HG03060 (cell line): ENCODE measurements around the gene COG5.

Experiments
- ATAC-seq: cut with Tn5 transposase; IDR thresholded peaks from one replicate; pipeline ENCODE4 v1.9.1; 2021; ENCODE audit warnings: low read depth, moderate number of reproducible peaks; ENCODE audit not compliant: unreplicated experiment

COG5 gene

DNA sequence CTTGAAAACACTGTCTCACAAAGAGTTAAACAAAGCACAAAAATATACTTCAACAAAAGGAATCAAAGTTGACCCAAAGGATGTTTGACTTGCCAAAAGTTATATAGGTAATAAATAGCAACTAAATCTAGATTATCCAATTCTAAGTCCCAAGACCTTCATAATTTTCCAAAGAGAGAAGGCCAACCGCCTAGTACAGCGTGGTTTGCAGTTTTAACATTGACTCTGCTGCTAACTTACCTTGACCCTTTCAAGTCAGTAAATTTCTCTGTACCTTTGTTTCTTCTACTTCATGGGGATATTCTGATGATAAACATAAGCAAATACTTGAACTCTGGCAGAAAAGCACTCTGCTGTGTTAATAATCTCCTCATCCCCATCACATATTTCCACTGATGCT lies 95.7 kb downstream of the COG5 start:
- no peak for ATAC-seq

DNA sequence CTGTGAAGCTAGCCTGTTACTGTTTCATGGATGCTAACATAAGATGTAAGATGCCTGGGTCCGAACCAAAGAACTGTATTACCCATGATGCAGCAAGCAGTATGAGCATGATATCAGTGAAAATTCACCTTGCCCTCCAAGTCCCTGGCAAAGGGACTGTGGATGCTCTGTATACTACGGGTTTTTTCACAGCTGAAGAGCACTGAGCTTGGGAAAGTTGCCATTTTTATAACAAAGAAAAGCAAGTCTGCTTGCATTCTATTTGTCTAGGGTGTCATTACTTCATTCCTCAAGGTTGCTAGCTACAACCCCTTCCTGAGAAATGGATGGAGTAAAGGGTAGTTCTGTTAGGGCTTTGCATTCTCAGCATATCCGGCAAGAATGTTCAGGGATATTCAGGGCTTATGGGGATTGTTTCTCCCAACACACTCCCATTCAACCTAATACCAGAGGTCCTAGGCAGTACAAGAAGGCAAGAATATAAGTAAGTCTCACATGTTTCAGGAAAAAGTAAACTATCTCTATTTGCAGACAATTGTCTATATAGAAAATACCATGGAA lies 99.0 kb downstream of the COG5 start:
- no peak for ATAC-seq

DNA sequence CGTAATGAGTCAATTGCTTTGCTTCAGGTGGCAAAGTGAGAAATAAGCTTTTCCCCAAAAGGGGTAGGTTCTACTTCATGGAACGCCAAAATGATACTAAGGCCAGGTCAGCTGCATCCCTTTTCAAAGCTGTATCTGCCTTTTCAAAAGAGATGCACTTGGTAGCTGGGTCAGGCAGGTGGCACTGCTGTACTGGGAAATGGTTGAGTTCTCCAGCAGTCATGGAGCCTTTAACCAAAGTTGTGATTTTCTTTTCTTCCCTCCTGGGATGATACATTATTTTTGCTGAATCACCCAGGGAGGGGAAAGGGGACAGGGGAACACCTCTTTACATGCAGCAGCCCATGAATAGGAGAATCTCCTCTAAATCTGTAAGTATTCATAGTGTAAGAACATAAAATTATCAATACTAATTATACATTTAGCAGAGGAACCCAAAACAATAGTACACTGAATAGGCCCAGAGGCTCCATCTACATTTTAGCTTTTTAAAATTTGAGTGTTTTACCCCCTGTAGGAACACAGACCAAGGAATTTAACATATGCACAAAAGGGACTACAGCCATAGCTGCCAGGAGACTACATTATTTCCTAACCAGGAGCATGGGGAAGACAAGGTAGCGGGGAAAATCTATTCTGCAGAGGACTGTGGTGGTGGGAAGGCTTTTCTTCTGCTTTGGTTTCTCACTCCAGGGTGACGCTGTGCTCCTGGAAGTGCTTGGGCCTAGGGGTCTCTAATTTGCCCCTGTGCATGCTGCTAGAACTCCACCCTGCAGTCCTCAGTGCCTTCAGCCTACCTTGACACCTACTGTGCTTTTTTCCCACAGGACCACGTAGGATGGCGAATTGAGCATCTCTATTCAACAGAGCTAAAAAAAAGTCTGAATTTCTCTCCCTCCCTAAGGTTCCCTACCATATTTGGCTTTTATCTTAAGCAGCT lies 100.3 kb downstream of the COG5 start:
- ATAC-seq: no peak

DNA sequence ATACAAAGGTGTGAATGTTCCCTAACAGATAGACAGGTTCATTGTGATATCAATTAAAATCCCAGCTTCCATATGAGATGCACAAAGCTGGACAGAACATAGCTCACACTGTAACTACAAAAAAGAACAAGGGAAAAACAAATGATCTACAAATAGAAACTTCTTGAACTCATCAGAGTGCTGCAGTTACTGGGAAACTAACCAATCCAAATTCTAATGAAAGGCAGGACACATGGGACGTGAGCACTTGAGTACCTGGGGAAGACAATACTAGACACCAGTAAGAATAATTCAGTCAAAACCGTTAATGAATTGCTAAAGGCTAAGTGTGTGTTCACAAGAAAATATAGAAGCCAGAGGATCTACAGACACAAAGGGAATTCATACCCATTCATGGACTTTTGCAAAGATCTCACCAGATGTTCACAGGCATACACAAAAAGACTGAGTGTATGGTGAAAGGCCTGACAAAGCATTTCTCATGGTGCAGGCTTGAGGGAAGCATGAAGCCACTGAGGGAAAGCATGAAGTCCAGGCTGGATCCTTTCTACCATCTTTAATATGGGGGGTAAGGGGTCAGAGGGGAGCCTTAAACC lies 101.7 kb downstream of the COG5 start:
- ATAC-seq: no peak

DNA sequence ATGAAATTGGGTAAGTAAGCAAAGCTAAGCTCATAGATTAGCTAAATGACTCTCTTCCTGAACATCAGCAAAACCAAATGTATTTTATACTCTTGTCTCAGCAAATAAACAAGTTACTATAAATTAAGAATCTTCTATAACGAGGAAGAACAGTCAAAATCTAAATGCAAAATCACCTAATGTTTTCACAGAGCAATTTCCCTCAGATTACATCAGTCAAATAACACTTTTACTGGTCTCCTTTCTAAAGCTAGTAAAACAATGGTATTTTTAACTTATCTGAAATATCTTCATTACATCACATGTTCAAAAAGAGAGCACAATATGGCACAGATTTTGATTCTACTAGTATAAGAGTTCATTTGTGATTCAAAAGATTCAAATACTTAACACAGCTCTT lies 110.3 kb downstream of the COG5 start:
- ATAC-seq: no peak

DNA sequence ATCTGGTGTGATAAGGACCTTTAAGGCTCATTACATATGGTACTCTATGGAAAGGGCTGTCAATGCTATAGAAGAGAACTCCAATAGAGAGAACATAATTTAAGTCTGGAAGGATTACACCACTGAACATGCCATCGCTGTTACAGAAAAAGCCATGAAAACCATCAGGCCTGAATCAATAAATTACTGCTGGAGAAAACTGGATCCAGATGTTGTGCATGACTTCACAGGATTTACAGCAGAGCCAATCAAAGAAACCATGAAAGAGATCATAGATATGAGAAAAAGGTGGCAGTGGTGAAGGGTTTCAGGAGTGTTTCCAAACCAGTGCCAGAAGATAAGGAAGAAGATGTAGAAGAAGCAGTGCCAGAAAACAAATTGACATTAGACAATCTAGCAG lies 112.8 kb downstream of the COG5 start:
- ATAC-seq: no peak

DNA sequence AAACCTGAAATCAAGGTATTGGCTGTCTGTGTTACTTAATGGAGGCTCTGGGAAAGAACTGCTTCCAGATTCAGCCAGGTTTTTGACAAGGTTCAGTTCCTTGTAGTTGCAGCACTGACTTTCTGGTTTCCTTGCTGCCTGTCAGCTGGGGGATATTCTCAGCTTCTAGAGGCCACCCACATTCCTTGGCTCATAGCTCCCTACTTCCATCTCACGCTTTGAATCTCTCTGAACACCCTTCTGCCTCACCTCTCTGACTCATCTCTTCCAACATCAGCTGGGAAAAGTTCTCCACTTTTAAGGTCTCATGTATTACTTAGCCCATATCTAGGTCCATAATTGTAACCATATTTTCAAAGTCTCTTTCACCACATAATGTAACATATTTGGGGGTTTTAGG lies 116.7 kb downstream of the COG5 start:
- no peak for ATAC-seq

DNA sequence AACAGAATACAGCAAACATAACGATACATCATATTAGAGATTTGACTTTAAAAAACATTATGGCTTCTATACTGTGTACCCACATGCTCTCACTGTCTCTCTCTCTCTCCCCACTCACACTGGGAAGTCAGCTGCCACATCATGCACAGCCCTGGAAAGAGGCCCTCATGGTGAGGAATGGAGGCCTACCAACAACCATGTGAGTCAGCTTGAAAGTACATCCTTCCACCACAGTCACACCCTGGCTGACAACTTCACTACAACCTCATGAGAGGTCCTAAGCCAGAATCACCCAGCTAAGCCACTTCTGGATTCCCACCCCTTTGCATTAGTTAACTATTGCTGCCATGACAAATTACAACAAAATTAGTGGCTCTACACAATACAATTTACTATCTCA lies 117.2 kb downstream of the COG5 start:
- no peak for ATAC-seq

DNA sequence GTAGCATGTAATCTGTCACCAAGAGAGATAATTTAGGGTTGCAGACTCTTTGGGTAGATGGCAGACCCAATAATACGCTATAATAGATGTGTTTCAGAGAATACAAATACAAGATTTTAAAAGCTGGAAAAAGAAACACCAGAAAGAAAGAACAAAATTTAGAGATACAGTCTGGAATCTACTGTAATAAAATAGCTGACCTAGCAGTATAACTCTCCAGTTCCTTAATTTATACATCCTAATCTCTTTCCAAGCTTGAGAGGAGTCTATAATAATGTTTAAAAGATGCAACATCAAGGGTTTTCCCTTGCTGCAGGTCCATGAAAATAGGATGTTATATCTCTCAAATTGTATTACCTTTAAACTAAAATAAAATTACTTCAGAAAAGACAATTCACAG lies 121.0 kb downstream of the COG5 start:
- no peak for ATAC-seq

DNA sequence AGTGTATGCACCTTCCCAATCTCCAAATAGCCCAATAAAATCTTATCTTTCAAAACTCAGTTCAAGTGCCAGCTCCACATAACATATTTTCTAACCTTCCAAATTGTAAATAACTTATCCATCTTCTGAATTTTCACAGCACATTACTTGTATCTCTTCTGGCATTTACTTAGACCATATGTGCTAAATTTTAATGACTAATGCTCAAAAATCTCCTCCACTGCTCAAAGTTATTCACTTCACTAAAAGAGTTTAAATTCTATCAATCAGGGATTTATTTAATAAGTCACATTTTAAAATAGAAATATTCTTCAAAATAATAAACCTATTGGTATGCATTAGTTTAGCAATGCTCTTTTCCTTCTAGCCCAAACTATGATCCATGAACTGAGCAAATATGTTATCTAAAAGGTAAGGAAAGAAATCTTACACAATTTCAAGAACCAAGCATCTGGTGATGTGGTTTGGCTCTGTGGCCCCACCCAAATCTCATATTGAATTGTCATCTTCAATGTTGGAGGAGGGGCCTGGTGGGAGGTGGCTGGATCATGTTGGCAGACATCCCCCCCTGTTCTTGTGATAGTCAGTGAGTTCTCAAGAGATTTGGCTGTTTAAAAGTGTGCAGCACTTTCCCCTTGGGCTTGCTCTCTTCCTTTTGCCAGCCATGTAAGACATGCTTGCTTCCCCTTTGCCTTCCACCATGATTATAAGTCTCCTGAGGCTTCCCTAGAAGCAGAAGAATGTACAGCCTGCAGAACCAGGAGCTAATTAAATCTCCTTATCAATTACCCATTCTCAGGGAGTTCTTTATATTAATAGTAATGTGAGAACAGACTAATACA lies 121.9 kb downstream of the COG5 start:
- no peak for ATAC-seq

DNA sequence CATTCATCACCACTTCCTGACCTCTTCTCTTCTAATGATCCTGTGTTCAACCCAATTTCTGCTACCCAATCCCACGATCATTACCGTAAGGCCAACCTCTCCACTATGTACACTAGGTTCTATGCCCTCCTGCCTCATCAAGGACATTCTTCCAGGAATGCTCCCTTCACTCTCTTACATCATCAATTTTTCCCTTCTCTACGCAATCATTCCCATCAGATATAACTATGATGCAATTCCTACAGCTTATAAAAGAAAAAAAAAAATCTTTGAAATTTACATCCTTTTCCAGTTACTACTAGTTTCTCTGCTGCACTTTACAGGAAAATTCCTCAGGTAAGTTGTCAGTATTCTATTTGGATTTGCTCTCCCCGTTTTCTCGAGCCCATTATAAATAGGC lies 124.7 kb downstream of the COG5 start:
- ATAC-seq: no peak

DNA sequence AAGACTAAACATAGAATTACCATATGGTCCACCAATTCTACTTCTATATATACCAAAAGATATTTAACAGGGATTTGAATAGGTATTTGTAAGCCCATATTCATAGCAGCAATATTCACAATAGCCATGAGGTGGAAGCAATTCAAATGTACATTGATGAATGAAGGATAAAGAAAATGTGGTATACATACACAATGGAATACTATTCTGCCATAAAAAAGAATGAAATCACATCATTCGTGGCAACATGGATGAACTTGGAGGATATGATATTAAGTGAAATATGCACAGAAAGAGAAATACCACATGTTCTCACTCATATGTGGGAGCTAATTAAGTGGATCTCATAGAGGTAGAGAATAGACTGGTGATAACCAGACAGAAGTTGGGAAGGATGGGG lies 128.0 kb downstream of the COG5 start:
- no peak for ATAC-seq

DNA sequence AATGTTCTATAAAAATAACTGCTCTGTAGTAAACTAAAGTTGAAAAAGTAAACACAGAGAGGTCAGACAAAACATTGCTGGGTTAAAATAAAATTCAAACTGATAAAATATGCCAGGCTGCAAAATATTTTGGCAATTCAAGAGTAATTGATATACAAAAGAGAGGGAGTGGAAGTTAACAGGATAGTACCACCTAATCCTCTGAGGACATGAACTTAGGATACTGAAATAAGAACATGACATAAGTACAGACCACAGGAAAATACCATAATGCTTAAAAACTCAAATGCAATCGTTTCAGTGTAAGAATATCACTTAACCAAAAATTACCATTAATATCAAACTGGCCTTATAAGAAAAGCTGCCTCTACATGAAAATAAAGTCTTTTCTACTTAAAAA lies 131.5 kb downstream of the COG5 start:
- ATAC-seq: no peak

DNA sequence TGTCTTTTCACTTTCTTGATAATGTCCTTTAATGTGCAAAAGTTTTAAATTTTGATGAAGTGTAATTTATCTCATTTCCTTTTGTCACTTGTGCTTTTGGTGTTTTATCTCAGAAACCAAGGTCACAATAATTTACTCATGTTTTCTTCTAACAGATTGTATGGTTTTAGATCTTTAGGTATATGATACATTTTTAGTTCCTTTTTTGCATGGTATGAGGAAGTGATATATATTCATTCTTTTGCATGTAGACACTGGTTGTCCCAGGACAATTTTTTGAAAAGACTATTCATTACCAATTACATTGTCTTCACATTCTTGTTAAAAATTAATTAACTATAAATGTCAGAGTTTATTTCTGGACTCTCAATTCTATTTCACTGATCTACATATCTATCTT lies 133.7 kb downstream of the COG5 start:
- no peak for ATAC-seq

DNA sequence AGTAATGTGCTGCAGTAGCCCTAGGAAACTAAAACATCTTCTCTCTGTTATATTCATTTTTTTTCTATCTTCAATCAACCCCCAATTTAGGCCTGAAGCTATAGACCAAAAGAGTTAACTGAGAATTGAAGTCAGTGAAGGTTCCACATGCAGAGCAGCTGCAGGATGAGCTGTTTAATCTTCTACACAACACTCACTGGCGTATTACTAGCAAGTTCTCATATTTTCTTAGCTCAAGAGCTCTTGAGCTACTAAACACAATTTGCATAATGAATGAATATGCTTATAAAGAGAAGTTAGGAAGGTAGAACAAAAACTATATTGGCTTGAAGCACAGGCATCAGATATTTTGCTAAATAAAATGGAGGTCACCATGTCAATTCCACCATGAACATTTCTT lies 135.1 kb downstream of the COG5 start:
- ATAC-seq: no peak

DNA sequence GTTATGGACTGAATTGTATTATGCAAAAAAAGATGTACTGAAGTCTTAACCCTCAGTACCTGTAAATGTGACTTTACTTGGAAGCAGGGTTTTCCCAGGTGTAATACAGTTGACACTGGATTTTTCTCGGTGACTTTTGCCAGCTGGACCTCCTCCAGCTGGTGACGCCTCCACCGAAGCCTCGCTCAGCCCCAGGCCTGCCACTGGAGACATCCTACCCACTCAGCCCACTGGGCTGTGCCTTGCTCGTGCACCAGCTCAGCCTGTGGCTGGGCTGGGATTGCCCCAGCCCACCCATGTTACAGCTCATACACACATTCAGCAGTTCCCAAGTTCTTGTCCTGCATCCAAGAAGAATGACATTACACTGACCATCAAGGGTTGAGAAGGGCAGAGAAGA lies 136.3 kb downstream of the COG5 start:
- ATAC-seq: no peak

DNA sequence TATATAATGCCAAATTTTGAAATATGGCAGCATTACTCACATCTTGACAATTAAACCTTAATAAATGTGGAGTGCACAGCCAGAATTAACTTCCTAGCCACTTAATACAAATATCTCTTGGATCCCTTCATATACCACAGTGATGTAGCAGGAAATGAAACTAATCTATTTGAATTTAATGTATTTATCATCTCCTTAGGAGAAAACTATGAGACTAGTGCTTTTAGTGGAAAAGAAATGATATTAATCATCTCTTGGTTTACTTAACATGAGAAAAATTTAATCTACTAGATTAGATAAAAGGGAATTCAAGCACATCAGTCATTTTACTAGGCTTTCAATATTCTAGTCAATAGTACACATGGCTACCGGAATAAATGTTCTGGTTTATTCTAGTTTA lies 149.5 kb downstream of the COG5 start:
- ATAC-seq: no peak

DNA sequence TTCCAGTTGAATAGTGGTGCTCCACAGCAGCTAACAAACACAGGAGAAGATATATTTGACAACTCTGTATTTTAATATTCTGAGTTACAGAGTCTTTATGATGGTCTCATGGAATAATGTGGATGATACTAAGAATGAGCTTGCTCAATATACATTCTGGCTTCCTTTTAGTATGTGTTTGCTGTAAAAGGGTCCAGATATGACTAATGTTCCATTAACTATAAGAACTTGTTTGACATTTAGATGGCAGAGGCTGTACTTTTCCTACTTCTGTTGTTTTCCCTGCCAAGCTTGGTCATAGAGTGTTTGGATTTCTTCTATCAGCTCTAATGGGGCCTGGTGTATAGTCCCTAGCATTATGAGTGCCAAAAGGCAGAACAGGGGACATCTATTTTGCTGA lies 155.4 kb downstream of the COG5 start:
- no peak for ATAC-seq

DNA sequence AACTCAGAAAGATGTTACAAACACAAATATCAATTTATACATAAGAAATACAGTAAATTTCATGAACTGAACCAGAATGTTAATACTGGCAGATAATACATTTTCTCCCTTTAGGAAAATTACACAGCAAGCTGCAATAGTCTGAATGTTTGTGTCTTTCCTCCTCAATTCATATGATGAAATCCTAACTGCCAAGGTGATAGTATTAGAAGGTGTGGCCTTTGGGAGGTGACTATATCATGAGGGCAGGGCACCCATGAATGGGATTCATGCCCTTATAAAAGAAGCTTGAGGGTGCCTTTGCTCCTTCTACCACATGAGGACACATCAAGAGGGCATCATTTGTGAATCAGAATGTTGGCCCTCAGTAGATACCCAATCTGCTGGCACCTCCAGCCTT lies 158.2 kb downstream of the COG5 start:
- ATAC-seq: no peak

DNA sequence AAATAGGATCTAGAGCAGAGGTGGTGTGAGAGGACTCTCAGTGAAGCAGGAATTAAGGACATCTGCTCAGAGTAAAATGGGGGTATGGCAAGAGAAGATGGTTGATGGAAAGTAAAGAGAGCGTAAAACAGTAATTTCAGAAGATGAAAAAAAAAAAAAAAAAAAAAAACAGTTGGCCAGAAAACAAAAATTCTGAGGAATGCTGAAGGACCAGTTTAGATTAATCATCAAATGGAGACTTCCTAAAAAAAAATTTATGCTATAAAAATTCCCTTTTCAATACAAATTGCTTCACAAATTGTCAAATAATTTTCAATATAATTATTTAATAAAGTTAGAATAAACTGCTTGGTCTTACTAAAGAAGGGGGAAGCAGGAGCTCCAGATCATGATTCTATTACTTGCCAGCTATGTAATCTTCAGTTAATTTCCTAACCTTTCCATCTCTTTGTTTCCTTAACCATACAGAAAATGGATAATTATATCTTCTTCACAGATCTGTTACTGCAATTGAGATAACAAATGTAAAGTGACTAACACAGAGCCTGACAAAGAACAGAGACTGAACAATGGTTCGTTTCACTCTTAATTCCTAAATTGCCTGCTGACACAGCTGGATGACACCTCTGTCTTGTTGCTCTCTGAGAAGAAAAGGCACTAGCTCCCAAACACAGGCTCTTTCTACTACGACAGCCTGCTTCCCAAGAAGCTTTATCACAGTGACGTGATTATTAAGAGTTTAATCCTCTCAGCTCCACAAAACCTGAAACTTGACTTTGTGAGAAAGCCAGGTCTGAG lies 158.8 kb downstream of the COG5 start:
- ATAC-seq: no peak
